Neural cell (in vitro differentiated cells): Measurements from ENCODE around the gene C10orf105. TPM values are rescaled to one million over a fixed set of nuclear protein-coding genes. Genes with fewer than 3 reads are reported as not detected.

Experiments used
- H2AFZ ChIP-seq: fragments of 200-600, 300-800 bp; sonication (generic), shearing (Covaris generic); 2 replicates; pipeline ENCODE4 v1.6.0; 2014; ENCODE audit warnings: low read depth, mild to moderate bottlenecking, antibody characterized with exemption, low read length, moderate library complexity
- H3F3A ChIP-seq: fragments of 200-600 bp; shearing (Covaris generic); 2 replicates; pipeline ENCODE4 v1.6.1; 2016; ENCODE audit warnings: mild to moderate bottlenecking, moderate library complexity, mixed read lengths, antibody characterized with exemption, low read length; ENCODE audit not compliant: insufficient read depth, poor library complexity, severe bottlenecking
- H3K27ac ChIP-seq: fragments of 200-600, 300-800 bp; sonication (generic), shearing (Covaris generic); 2 replicates; pipeline ENCODE4 v1.5.1; 2014; ENCODE audit warnings: mild to moderate bottlenecking, low read length, moderate library complexity
- H3K27me3 ChIP-seq: fragments of 300-800, 200-600 bp; sonication (generic), shearing (Covaris generic); 2 replicates; pipeline ENCODE4 v1.6.0; 2014; ENCODE audit warnings: mild to moderate bottlenecking, low read depth, low read length, moderate library complexity; ENCODE audit not compliant: insufficient read depth
- H3K36me3 ChIP-seq: fragments of 300-800, 200-600 bp; sonication (generic), shearing (Covaris generic); 2 replicates; pipeline ENCODE4 v1.5.1; 2014; ENCODE audit warnings: mild to moderate bottlenecking, antibody characterized with exemption, low read length, moderate library complexity; ENCODE audit not compliant: insufficient read depth
- H3K4me2 ChIP-seq: fragments of 300-800, 200-600 bp; sonication (generic), shearing (Covaris generic); 2 replicates; pipeline ENCODE4 v1.6.0; 2014; ENCODE audit warnings: mild to moderate bottlenecking, low read length
- H3K4me3 ChIP-seq: fragments of 300-800, 200-600 bp; sonication (generic), shearing (Covaris generic); 2 replicates; pipeline ENCODE4 v1.5.1; 2014; ENCODE audit warnings: mild to moderate bottlenecking, low read length, moderate library complexity
- H3K79me2 ChIP-seq: fragments of 200-600 bp; shearing (Covaris generic); replicated peaks from 2 replicates; pipeline ENCODE4 v1.6.0; 2014; ENCODE audit warnings: mild to moderate bottlenecking, low read length, moderate library complexity; ENCODE audit not compliant: insufficient read depth
- H3K9ac ChIP-seq: fragments of 300-800, 200-600 bp; sonication (generic), shearing (Covaris generic); 2 replicates; pipeline ENCODE4 v1.6.1; 2016; ENCODE audit warnings: mild to moderate bottlenecking, low read length, mixed read lengths
- H3K9me2 ChIP-seq: fragments of 200-600 bp; shearing (Covaris generic); 2 replicates; pipeline ENCODE4 v1.6.1; 2016; ENCODE audit warnings: mild to moderate bottlenecking, low read length, mixed read lengths; ENCODE audit not compliant: insufficient read depth
- H3K9me3 ChIP-seq: fragments of 200-600, 300-800 bp; sonication (generic), shearing (Covaris generic); 2 replicates; pipeline ENCODE4 v1.6.1; 2016; ENCODE audit warnings: mild to moderate bottlenecking, mixed run types, low read length, moderate library complexity, mixed read lengths
- H4K20me1 ChIP-seq: fragments of 200-600 bp; shearing (Covaris generic); 2 replicates; pipeline ENCODE4 v1.6.1; 2016; ENCODE audit warnings: mild to moderate bottlenecking, mixed run types; ENCODE audit not compliant: insufficient read depth
- EP300 ChIP-seq: fragments of 450-650 bp; conservative IDR thresholded peaks from 2 replicates; pipeline ENCODE4 v1.6.1; 2014; ENCODE audit warnings: antibody characterized with exemption, mild to moderate bottlenecking, moderate library complexity; ENCODE audit not compliant: poor library complexity, severe bottlenecking
- EZH2 ChIP-seq: fragments of 200-600, 300-800 bp; shearing (Covaris generic), sonication (generic); IDR thresholded peaks from 2 replicates; pipeline ENCODE4 v1.6.1; 2014; ENCODE audit warnings: antibody characterized with exemption, low read length, borderline replicate concordance, mild to moderate bottlenecking; ENCODE audit not compliant: insufficient read depth, poor library complexity, severe bottlenecking
- MXI1 ChIP-seq: fragments of 450-650 bp; conservative IDR thresholded peaks from 2 replicates; pipeline ENCODE4 v1.6.1; 2014; ENCODE audit warnings: antibody characterized with exemption, mild to moderate bottlenecking; ENCODE audit not compliant: poor library complexity, severe bottlenecking
- POLR2AphosphoS5 ChIP-seq: IDR thresholded peaks from 2 replicates; pipeline ENCODE4 v1.6.1; 2012
- RAD21 ChIP-seq: fragments of 450-650 bp; conservative IDR thresholded peaks from 2 replicates; pipeline ENCODE4 v1.6.1; 2014; ENCODE audit warnings: antibody characterized with exemption, mild to moderate bottlenecking, moderate library complexity
- SMC3 ChIP-seq: fragments of 450-650 bp; conservative IDR thresholded peaks from 2 replicates; pipeline ENCODE4 v1.6.1; 2014; ENCODE audit warnings: antibody characterized with exemption, mild to moderate bottlenecking, moderate library complexity; ENCODE audit not compliant: poor library complexity
- TAF1 ChIP-seq: IDR thresholded peaks from 2 replicates; pipeline ENCODE4 v1.6.1; 2012; ENCODE audit warnings: low read depth
- polyA plus RNA-seq: library from polyadenylated mRNA; depleted of rRNA; stranded (reverse); fragments of >200 nt; gene quantifications from 2 replicates; pipeline ENCODE4 v1.2.3, GENCODE V29; 2014
- TF ChIP-seq, protein P1 (sequence below): fragments of 450-650 bp; IDR thresholded peaks from 2 replicates; pipeline ENCODE4 v1.5.1; 2014; ENCODE audit warnings: antibody characterized with exemption, mild to moderate bottlenecking, moderate library complexity; ENCODE audit not compliant: poor library complexity, severe bottlenecking
- TF ChIP-seq, protein P2 (sequence below): IDR thresholded peaks from 2 replicates; pipeline ENCODE4 v1.6.1; 2012; ENCODE audit warnings: borderline replicate concordance

The C10orf105 gene
- polyA plus RNA-seq, 1 donor from 2014 or later, result 0.11 TPM

GRCh38 chr10:71715026-71715425, 4.6 kb downstream of the C10orf105 start:
- no peaks in the 10 kb centered on the region for H3K79me2 ChIP-seq
- no peaks in the 10 kb centered on the region for H3K9me3 ChIP-seq
- TF ChIP-seq MXI1 (no peak), RAD21 (no peak), TAF1 (no peak), POLR2AphosphoS5 (no peak), EZH2 (no peak), SMC3 (no peak), EP300 (no peak)
- TF ChIP-seq, protein P1, sequence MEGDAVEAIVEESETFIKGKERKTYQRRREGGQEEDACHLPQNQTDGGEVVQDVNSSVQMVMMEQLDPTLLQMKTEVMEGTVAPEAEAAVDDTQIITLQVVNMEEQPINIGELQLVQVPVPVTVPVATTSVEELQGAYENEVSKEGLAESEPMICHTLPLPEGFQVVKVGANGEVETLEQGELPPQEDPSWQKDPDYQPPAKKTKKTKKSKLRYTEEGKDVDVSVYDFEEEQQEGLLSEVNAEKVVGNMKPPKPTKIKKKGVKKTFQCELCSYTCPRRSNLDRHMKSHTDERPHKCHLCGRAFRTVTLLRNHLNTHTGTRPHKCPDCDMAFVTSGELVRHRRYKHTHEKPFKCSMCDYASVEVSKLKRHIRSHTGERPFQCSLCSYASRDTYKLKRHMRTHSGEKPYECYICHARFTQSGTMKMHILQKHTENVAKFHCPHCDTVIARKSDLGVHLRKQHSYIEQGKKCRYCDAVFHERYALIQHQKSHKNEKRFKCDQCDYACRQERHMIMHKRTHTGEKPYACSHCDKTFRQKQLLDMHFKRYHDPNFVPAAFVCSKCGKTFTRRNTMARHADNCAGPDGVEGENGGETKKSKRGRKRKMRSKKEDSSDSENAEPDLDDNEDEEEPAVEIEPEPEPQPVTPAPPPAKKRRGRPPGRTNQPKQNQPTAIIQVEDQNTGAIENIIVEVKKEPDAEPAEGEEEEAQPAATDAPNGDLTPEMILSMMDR, result no peak
- TF ChIP-seq, protein P2, sequence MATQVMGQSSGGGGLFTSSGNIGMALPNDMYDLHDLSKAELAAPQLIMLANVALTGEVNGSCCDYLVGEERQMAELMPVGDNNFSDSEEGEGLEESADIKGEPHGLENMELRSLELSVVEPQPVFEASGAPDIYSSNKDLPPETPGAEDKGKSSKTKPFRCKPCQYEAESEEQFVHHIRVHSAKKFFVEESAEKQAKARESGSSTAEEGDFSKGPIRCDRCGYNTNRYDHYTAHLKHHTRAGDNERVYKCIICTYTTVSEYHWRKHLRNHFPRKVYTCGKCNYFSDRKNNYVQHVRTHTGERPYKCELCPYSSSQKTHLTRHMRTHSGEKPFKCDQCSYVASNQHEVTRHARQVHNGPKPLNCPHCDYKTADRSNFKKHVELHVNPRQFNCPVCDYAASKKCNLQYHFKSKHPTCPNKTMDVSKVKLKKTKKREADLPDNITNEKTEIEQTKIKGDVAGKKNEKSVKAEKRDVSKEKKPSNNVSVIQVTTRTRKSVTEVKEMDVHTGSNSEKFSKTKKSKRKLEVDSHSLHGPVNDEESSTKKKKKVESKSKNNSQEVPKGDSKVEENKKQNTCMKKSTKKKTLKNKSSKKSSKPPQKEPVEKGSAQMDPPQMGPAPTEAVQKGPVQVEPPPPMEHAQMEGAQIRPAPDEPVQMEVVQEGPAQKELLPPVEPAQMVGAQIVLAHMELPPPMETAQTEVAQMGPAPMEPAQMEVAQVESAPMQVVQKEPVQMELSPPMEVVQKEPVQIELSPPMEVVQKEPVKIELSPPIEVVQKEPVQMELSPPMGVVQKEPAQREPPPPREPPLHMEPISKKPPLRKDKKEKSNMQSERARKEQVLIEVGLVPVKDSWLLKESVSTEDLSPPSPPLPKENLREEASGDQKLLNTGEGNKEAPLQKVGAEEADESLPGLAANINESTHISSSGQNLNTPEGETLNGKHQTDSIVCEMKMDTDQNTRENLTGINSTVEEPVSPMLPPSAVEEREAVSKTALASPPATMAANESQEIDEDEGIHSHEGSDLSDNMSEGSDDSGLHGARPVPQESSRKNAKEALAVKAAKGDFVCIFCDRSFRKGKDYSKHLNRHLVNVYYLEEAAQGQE, result no peak
- H2AFZ ChIP-seq, result no peak overlapping the region
- H3K9ac ChIP-seq, result no peak overlapping the region
- H3K27me3 ChIP-seq, result no peaks in the 10 kb centered on the region
- no peak overlapping the region for H3K4me2 ChIP-seq
- no peaks in the 10 kb centered on the region for H3K36me3 ChIP-seq
- H3K4me3 ChIP-seq, result no peak overlapping the region
- no peak overlapping the region for H3K27ac ChIP-seq
- H4K20me1 ChIP-seq, result no peaks in the 10 kb centered on the region
- no peaks in the 10 kb centered on the region for H3K9me2 ChIP-seq
- no peaks in the 10 kb centered on the region for H3F3A ChIP-seq

DNA sequence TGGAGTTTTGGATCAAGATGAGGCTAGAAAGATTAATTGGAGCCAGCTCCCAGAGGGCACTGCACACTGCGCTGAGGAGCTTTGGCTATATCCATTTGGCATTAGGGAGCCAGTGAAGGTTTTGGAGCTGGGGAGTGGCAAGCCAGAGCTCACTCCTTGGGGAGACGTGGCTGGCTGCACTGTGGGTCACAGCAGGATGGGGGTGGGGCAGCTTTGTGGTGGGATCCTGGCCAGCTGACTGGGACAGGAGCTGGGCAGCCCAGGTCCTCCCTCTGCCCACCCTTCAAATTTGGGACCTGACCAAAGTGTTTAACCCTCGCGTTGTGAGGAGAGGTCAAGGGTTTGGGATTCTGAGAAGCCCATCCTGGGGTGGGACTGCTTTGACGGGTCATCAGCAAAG, 5.0 kb downstream of the C10orf105 start:
- H3K27me3 ChIP-seq, result no peaks in the 10 kb centered on the region
- no peaks in the 10 kb centered on the region for H3K9me2 ChIP-seq
- no peak overlapping the region for H3K9ac ChIP-seq
- TF ChIP-seq, protein P2, result no peak
- TF ChIP-seq SMC3, result no peak
- no peak for TF ChIP-seq MXI1
- TF ChIP-seq, protein P1, result no peak
- no peak for TF ChIP-seq TAF1
- no peak for TF ChIP-seq POLR2AphosphoS5
- no peak for TF ChIP-seq EP300
- TF ChIP-seq RAD21, result no peak
- no peak for TF ChIP-seq EZH2
- H3F3A ChIP-seq, result no peaks in the 10 kb centered on the region
- H4K20me1 ChIP-seq, result no peaks in the 10 kb centered on the region
- no peaks in the 10 kb centered on the region for H3K9me3 ChIP-seq
- no peak overlapping the region for H3K27ac ChIP-seq
- no peak overlapping the region for H3K4me2 ChIP-seq
- no peak overlapping the region for H3K4me3 ChIP-seq
- H3K36me3 ChIP-seq, result no peaks in the 10 kb centered on the region
- H3K79me2 ChIP-seq, result no peaks in the 10 kb centered on the region
- no peak overlapping the region for H2AFZ ChIP-seq
